ENCODE measurements around the gene SETD1A.

- TF ChIP-seq, protein P1, sequence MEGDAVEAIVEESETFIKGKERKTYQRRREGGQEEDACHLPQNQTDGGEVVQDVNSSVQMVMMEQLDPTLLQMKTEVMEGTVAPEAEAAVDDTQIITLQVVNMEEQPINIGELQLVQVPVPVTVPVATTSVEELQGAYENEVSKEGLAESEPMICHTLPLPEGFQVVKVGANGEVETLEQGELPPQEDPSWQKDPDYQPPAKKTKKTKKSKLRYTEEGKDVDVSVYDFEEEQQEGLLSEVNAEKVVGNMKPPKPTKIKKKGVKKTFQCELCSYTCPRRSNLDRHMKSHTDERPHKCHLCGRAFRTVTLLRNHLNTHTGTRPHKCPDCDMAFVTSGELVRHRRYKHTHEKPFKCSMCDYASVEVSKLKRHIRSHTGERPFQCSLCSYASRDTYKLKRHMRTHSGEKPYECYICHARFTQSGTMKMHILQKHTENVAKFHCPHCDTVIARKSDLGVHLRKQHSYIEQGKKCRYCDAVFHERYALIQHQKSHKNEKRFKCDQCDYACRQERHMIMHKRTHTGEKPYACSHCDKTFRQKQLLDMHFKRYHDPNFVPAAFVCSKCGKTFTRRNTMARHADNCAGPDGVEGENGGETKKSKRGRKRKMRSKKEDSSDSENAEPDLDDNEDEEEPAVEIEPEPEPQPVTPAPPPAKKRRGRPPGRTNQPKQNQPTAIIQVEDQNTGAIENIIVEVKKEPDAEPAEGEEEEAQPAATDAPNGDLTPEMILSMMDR (IDR thresholded peaks at IDR 0.05; ENCODE audit: control extremely low read depth in 1 of 3, insufficient read depth in 1 of 3, low read depth in 1 of 3, low read length in 3 of 3) = no peak
- TF ChIP-seq ATF3 (IDR thresholded peaks at IDR 0.05; ENCODE audit: insufficient read depth, low read depth, low read length) (no peak), MAX (IDR thresholded peaks at IDR 0.05) (no peak), POLR2AphosphoS5 (IDR thresholded peaks at IDR 0.05; ENCODE audit: low read depth, low read length) (no peak), JUND (IDR thresholded peaks at IDR 0.05; ENCODE audit: low read length) (no peak), YY1 (IDR thresholded peaks at IDR 0.05; ENCODE audit: low read depth, low read length) (no peak), EZH2 (IDR thresholded peaks at IDR 0.05; ENCODE audit: low read depth, low read length, severe bottlenecking) (no peak), ATF2 (IDR thresholded peaks at IDR 0.05; ENCODE audit: low read length) (no peak)
- TF ChIP-seq, protein P2, sequence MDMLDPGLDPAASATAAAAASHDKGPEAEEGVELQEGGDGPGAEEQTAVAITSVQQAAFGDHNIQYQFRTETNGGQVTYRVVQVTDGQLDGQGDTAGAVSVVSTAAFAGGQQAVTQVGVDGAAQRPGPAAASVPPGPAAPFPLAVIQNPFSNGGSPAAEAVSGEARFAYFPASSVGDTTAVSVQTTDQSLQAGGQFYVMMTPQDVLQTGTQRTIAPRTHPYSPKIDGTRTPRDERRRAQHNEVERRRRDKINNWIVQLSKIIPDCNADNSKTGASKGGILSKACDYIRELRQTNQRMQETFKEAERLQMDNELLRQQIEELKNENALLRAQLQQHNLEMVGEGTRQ (IDR thresholded peaks at IDR 0.05; ENCODE audit: low read length) = no peak
Observed at GRCh38 chr16:30925632-30925987, 31.9 kb upstream of the SETD1A start.

Measured in H1 (cell line).